ENCODE measurements around the gene AUNIP.
A peak's percentile ranks its signal among the peaks of the same experiment; 100 is the strongest.

AUNIP gene

DNA sequence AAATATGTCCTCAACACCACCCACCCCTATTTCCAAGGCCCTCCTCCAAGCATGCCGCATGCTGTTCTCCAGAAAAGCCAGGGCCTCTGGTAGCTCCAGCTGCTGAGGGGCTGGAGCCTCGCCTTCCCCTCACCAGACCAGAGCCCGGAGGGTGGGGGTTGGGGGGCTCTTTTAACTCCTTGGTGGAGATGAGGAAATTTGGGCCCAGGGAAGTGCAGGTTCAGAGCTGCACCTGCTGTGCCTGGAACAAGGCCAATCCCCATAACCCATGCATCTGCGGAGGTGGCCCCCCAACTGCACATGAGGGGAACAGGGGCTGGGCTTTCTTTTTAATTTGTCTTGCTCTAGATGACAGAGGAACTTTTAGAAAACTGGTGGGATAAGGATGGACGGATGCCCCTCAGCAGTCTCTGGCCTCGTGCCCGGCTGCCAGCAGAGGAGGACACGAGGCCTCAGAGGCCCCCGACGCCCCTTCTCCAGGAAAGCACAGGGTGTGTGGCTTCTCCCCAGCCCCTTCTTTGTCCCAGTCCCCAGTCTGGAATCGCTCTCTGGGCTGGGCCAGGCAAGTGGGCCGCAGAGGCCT, 59.8 kb downstream of the AUNIP start:
- H3K27ac ChIP-seq (ENCODE audit: low read depth, low read length), result no peak overlapping the region

DNA sequence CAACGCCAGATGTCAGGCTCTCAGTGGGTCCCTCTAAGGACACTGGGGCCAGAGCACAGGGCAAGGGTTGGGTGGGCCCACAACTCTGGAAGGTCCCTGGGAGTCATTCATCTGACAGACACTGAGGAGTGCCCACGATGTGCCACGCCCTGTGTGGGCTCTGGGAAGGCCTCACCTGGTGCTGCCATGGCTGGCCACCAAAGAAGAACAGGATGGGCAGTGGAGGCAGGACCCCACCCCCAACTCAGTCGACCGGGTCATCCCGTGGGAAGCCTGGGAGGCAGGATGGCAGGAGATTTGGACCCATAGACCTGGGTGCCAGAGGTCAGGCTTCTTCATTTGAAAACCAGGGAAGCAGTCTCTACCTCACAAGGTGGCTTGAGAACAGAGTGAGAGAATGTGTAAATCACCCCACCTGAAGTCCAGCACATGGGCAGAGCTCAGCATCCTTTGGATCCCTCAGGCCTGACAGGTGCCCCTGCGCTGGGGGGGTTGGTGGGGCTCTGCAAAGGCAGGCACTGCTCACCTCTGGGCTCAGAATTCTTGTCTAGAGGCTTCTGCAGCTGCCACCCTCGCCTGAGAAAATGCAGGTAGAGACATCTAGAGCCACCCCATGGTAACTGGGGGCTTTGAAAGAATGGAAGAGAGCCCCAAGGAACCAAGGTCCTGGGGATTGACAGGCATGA, 60.4 kb downstream of the AUNIP start:
- Histone ChIP-seq H3K9ac (ENCODE audit: low read depth, low read length) (no peak overlapping the region), H3K27me3 (ENCODE audit: control insufficient read depth, insufficient read depth, low read length) (no peaks in the 10 kb centered on the region), H3K4me3 (ENCODE audit: low read depth, low read length) (no peak overlapping the region), H3K9me3 (ENCODE audit: control insufficient read depth, insufficient read depth, low read length) (no peaks in the 10 kb centered on the region), H3K4me1 (ENCODE audit: control insufficient read depth, insufficient read depth, low read length) (peaks cover 5% of the 10 kb centered on the region; the same call in 1 of the 2 replicates), H3K27ac (ENCODE audit: low read depth, low read length) (no peak overlapping the region), H3K36me3 (ENCODE audit: control insufficient read depth, insufficient read depth, low read length) (no peaks in the 10 kb centered on the region)

More for the DNA sequence above, 59.8 kb downstream of the AUNIP start:
- Histone ChIP-seq H3K9ac (ENCODE audit: low read depth, low read length) (0 out of 2 replicates have a peak overlapping the region, but pooled peaks have one; percentile 26), H3K9me3 (ENCODE audit: control insufficient read depth, insufficient read depth, low read length) (no peaks in the 10 kb centered on the region), H3K36me3 (ENCODE audit: control insufficient read depth, insufficient read depth, low read length) (no peaks in the 10 kb centered on the region), H3K4me3 (ENCODE audit: low read depth, low read length) (peak overlapping the region; percentile 51; the same call in 1 of the 2 replicates), H3K4me1 (ENCODE audit: control insufficient read depth, insufficient read depth, low read length) (peaks cover 8% of the 10 kb centered on the region; the same call in 1 of the 2 replicates), H3K27me3 (ENCODE audit: control insufficient read depth, insufficient read depth, low read length) (no peaks in the 10 kb centered on the region)

DNA sequence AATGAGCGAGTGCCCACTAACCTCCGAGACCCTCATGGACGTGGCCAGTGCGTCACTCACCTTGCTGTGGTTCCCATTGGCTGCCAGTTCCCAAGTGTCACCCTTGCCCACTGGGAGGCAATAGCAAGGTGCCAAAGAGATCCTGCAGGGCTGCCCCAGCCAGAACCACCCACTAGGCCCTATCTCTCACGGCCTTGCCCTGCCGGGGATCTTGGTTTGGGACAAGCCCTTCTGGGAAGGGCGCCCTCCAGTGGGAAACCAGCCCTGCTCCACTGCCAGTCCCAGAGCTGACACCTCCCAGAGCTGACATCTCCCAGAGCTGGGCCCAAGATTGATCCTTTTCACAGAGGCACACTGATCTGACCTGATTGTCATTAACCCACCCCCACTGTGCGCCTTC, 61.3 kb downstream of the AUNIP start:
- H3K27me3 ChIP-seq (ENCODE audit: control insufficient read depth, insufficient read depth, low read length), result no peaks in the 10 kb centered on the region
- no peak overlapping the region for H3K4me3 ChIP-seq (ENCODE audit: low read depth, low read length)
- H3K27ac ChIP-seq (ENCODE audit: low read depth, low read length), result no peak overlapping the region
- H3K9me3 ChIP-seq (ENCODE audit: control insufficient read depth, insufficient read depth, low read length), result no peaks in the 10 kb centered on the region
- H3K36me3 ChIP-seq (ENCODE audit: control insufficient read depth, insufficient read depth, low read length), result no peaks in the 10 kb centered on the region
- peaks cover 5% of the 10 kb centered on the region; the same call in 1 of the 2 replicates for H3K4me1 ChIP-seq (ENCODE audit: control insufficient read depth, insufficient read depth, low read length)
- no peak overlapping the region for H3K9ac ChIP-seq (ENCODE audit: low read depth, low read length)

DNA sequence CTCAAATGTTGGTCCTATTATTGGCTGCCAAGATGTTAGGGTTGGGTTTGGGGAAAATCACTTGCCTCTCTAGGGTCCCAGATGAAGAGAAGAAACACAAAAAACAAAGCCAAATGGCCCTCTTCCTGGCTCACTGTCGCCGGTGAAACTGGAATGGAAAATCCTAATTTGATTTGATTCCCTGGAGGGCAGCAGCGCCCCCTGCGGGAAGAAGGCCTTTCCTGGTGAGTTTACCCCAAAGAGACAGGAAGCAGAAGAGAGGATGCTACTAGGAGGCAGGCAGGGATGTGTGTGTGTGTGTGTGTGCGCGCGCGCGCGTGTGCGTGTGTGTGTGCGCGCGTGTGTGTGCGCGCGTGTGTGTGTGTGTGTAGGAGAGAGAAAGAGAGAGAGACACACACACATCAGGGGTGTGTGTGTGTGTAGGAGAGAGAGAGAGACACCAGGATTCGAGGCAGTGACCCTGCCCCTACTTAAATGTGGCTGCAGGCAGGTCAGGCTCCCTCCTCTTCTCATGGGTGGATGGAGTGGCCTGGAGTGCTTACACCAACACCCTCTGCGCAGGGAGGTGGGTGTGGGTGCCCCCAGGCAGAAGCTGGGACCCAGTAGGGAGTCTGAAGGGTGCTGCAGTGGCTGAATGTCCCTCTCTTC, 62.3 kb downstream of the AUNIP start:
- Histone ChIP-seq H3K9me3 (ENCODE audit: control insufficient read depth, insufficient read depth, low read length) (no peaks in the 10 kb centered on the region), H3K27ac (ENCODE audit: low read depth, low read length) (no peak overlapping the region), H3K27me3 (ENCODE audit: control insufficient read depth, insufficient read depth, low read length) (no peaks in the 10 kb centered on the region), H3K36me3 (ENCODE audit: control insufficient read depth, insufficient read depth, low read length) (no peaks in the 10 kb centered on the region), H3K9ac (ENCODE audit: low read depth, low read length) (no peak overlapping the region), H3K4me3 (ENCODE audit: low read depth, low read length) (no peak overlapping the region), H3K4me1 (ENCODE audit: control insufficient read depth, insufficient read depth, low read length) (peaks cover 5% of the 10 kb centered on the region; the same call in 1 of the 2 replicates)

DNA sequence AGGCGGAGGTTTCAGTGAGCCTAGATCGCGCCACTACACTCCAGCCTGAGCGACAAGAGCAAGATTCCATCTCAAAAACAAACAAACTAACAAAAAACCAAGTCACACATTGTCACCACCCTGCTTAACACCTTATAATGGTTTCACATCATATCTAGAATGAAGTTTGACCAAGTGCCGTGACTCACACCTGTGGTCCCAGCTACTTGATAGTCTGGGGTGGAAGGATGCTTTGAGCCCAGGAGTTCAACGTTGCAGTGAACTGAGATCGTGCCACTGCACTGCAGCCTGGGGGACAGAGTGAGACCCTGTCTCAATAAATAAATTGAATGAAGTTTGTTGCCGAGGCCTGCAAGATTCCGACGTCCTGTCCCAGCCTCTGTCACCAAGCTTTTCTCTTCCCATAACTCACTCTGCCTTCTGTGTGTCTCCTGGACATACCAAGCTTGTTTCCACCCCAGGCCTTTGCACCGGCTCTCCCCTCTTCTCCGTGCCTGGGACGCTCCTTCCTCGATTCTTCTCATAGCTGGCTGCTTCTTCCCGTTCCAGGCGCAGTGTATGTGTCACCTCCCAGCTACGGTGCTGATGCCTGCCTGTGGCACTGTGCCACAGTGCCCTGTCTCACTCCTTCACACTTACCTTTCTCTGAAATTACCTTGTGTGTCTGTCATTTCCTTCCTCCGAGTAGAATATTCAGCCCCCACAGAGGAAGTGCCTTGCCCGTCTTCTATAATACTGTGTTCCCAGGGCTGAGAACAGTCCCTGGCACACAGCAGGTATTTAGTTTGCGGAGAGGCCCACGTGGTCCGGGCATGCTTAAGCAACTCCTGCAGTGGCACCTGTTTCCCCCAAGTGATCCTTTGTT, 63.1 kb downstream of the AUNIP start:
- Histone ChIP-seq H3K27me3 (ENCODE audit: control insufficient read depth, insufficient read depth, low read length) (no peaks in the 10 kb centered on the region), H3K36me3 (ENCODE audit: control insufficient read depth, insufficient read depth, low read length) (no peaks in the 10 kb centered on the region), H3K4me1 (ENCODE audit: control insufficient read depth, insufficient read depth, low read length) (peaks cover 5% of the 10 kb centered on the region; the same call in 1 of the 2 replicates), H3K9me3 (ENCODE audit: control insufficient read depth, insufficient read depth, low read length) (no peaks in the 10 kb centered on the region), H3K27ac (ENCODE audit: low read depth, low read length) (no peak overlapping the region), H3K4me3 (ENCODE audit: low read depth, low read length) (no peak overlapping the region), H3K9ac (ENCODE audit: low read depth, low read length) (no peak overlapping the region)

DNA sequence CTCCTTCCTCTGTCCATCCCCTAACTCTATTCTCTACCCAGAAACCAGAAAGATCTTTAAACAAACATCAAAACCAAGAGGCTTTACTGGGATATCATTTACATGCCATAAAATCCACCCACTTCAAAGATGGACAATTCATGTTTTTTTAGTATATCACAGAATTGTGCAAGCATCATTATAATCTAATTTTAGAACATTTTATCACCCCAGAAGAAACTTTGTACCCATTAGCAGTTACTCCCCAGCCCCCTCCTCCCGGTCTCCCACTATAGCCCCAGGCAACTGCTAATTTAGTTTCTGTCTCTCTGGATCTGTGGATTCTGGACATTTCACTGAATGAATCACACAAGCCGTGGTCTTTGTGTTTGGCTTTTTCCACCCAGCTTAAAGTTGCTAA, 64.0 kb downstream of the AUNIP start:
- Histone ChIP-seq H3K4me3 (ENCODE audit: low read depth, low read length) (no peak overlapping the region), H3K36me3 (ENCODE audit: control insufficient read depth, insufficient read depth, low read length) (no peaks in the 10 kb centered on the region), H3K4me1 (ENCODE audit: control insufficient read depth, insufficient read depth, low read length) (peaks cover 5% of the 10 kb centered on the region; the same call in 1 of the 2 replicates), H3K9me3 (ENCODE audit: control insufficient read depth, insufficient read depth, low read length) (no peaks in the 10 kb centered on the region), H3K9ac (ENCODE audit: low read depth, low read length) (no peak overlapping the region), H3K27ac (ENCODE audit: low read depth, low read length) (no peak overlapping the region), H3K27me3 (ENCODE audit: control insufficient read depth, insufficient read depth, low read length) (no peaks in the 10 kb centered on the region)

DNA sequence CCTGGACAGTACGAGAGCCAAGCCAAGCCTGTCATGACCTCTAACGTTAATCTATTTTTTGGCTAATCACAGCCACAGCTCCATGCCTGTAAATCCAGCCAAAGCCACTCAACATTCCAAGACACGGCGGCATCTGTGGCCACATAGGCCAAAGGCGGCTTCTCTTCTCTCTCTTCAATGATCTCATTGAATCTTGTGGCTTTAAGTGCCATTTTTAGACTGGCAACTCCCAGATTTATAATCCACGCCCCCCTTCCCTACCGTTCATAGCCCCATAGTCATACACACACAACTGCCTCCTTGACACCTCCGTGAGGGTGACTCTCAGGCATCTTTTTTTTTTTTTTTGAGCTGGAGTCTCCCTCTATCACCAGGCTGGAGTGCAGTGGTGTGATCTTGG, 64.9 kb downstream of the AUNIP start:
- Histone ChIP-seq H3K9me3 (ENCODE audit: control insufficient read depth, insufficient read depth, low read length) (no peaks in the 10 kb centered on the region), H3K27ac (ENCODE audit: low read depth, low read length) (no peak overlapping the region), H3K9ac (ENCODE audit: low read depth, low read length) (no peak overlapping the region), H3K36me3 (ENCODE audit: control insufficient read depth, insufficient read depth, low read length) (no peaks in the 10 kb centered on the region), H3K4me3 (ENCODE audit: low read depth, low read length) (no peak overlapping the region), H3K4me1 (ENCODE audit: control insufficient read depth, insufficient read depth, low read length) (peaks cover 5% of the 10 kb centered on the region; the same call in 1 of the 2 replicates), H3K27me3 (ENCODE audit: control insufficient read depth, insufficient read depth, low read length) (no peaks in the 10 kb centered on the region)

DNA sequence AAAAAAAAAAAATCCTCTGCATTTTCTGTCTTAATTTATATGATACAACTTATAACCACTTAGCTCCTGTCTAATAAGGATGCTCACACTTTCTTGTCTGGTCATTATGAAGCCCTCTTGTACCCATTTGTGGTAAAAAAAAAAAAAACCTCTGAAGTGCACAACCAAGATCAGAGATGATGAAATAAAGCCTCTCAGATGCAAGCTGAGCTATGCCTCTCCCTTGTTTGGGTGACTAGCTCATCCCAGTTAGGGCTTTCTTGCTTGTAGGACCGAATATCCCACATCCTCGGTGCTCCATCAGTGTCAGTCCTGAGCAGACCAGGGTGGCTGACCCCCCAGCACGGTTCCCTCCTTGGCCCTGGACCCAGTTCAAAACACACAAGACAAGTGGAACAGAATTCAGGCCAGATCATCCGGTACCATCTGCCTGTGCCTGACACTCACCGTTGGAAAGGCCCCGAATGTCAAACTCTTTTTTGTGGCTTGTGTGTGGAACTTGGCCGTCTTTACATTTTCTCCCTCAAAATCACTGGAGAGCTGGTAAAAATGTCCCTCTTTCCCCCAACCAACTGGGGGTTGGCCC, 65.6 kb downstream of the AUNIP start:
- no peaks in the 10 kb centered on the region for H3K9me3 ChIP-seq (ENCODE audit: control insufficient read depth, insufficient read depth, low read length)
- no peak overlapping the region for H3K9ac ChIP-seq (ENCODE audit: low read depth, low read length)
- H3K4me3 ChIP-seq (ENCODE audit: low read depth, low read length), result no peak overlapping the region
- no peak overlapping the region for H3K27ac ChIP-seq (ENCODE audit: low read depth, low read length)
- H3K36me3 ChIP-seq (ENCODE audit: control insufficient read depth, insufficient read depth, low read length), result no peaks in the 10 kb centered on the region
- H3K27me3 ChIP-seq (ENCODE audit: control insufficient read depth, insufficient read depth, low read length), result no peaks in the 10 kb centered on the region
- peaks cover 5% of the 10 kb centered on the region; the same call in 1 of the 2 replicates for H3K4me1 ChIP-seq (ENCODE audit: control insufficient read depth, insufficient read depth, low read length)

DNA sequence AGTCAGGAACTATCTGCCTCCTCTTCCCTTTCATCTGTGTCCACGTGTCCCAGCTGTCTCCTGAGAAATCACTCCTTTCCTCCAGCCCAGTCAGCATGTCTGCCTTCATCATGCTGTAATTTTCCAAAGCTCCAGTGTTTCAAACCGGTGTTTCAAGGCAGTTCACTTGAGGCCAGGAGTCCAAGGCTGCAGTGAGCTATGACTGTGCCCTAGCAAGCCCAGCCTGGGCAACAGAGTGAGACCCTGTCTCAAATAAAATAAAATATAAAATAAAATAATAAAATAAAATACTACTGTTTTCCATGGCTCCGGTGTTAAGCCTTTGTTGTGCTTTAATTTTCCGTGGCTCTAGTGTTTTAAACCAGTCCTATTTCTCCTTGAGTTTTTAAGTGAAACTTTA, 67.1 kb downstream of the AUNIP start:
- Histone ChIP-seq H3K9ac (ENCODE audit: low read depth, low read length) (no peak overlapping the region), H3K27ac (ENCODE audit: low read depth, low read length) (no peak overlapping the region), H3K4me1 (ENCODE audit: control insufficient read depth, insufficient read depth, low read length) (peaks cover 5% of the 10 kb centered on the region; the same call in 1 of the 2 replicates), H3K4me3 (ENCODE audit: low read depth, low read length) (no peak overlapping the region), H3K36me3 (ENCODE audit: control insufficient read depth, insufficient read depth, low read length) (no peaks in the 10 kb centered on the region), H3K27me3 (ENCODE audit: control insufficient read depth, insufficient read depth, low read length) (no peaks in the 10 kb centered on the region), H3K9me3 (ENCODE audit: control insufficient read depth, insufficient read depth, low read length) (no peaks in the 10 kb centered on the region)

DNA sequence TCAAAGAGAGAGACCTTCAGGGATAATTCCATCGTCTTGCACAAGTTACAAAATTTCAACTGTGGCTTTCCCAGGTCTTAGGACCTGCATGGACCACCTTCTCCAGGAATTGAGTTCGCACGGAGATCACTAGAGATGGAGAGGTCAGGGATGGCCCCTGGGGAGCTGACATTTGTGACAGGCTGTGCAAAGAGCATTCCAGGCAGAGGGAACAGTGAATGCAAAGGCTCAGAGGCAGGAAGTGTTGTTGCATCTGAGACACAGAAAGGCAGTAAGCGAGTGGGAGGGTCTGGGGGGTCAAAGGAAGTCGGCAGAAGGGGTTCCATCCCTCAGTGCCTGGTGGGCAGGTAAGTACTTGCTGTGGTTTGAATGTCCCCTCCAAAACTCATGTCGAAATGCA, 68.8 kb downstream of the AUNIP start:
- Histone ChIP-seq H3K27ac (ENCODE audit: low read depth, low read length) (no peak overlapping the region), H3K4me3 (ENCODE audit: low read depth, low read length) (no peak overlapping the region), H3K36me3 (ENCODE audit: control insufficient read depth, insufficient read depth, low read length) (no peaks in the 10 kb centered on the region), H3K4me1 (ENCODE audit: control insufficient read depth, insufficient read depth, low read length) (no peaks in the 10 kb centered on the region), H3K9me3 (ENCODE audit: control insufficient read depth, insufficient read depth, low read length) (no peaks in the 10 kb centered on the region), H3K9ac (ENCODE audit: low read depth, low read length) (no peak overlapping the region), H3K27me3 (ENCODE audit: control insufficient read depth, insufficient read depth, low read length) (no peaks in the 10 kb centered on the region)
